ENCODE data around the gene FBXO42.
"Not testable (repeated sequence)": the region's sequence is repeated elsewhere in the genome, so short reads cannot be mapped to it uniquely, and the experiment has no call there.

FBXO42 gene

GRCh38 chr1:16289959-16290358 is 62.3 kb downstream of the FBXO42 start:
- DNase-seq, result no peak
- in situ Hi-C loops (cut with HindIII; ENCODE audit: low pct_ligation_motif_present, low pct_unique_long_range_greater_than_20kb, low sequenced_read_pairs), result no loop called here

- DNase-seq, result no peak
- in situ Hi-C loops (cut with HindIII; ENCODE audit: low pct_ligation_motif_present, low pct_unique_long_range_greater_than_20kb, low sequenced_read_pairs), result no loop called here
Observed at GRCh38 chr1:16286122-16286521, 66.2 kb downstream of the FBXO42 start.

GRCh38 chr1:16281765-16282164 is 70.5 kb downstream of the FBXO42 start:
- in situ Hi-C loops (cut with HindIII; ENCODE audit: low pct_ligation_motif_present, low pct_unique_long_range_greater_than_20kb, low sequenced_read_pairs), result no loop called here
- no peak for DNase-seq

- in situ Hi-C loops (cut with HindIII; ENCODE audit: low pct_ligation_motif_present, low pct_unique_long_range_greater_than_20kb, low sequenced_read_pairs), result no loop called here
- DNase-seq, result no peak
Observed at GRCh38 chr1:16279186-16279585, 73.1 kb downstream of the FBXO42 start.

- in situ Hi-C loops (cut with HindIII; ENCODE audit: low pct_ligation_motif_present, low pct_unique_long_range_greater_than_20kb, low sequenced_read_pairs), result no loop called here
- no peak for DNase-seq
Observed at GRCh38 chr1:16276302-16277030, 75.8 kb downstream of the FBXO42 start.

- in situ Hi-C loops (cut with HindIII; ENCODE audit: low pct_ligation_motif_present, low pct_unique_long_range_greater_than_20kb, low sequenced_read_pairs), result no loop called here
- DNase-seq, result no peak
Observed at GRCh38 chr1:16275591-16275990, 76.7 kb downstream of the FBXO42 start.

- in situ Hi-C loops (cut with HindIII; ENCODE audit: low pct_ligation_motif_present, low pct_unique_long_range_greater_than_20kb, low sequenced_read_pairs), result no loop called here
- DNase-seq, result no peak
Observed at GRCh38 chr1:16267690-16268180, 84.5 kb downstream of the FBXO42 start.

- DNase-seq, result no peak
- in situ Hi-C loops (cut with HindIII; ENCODE audit: low pct_ligation_motif_present, low pct_unique_long_range_greater_than_20kb, low sequenced_read_pairs), result no loop called here
Observed at GRCh38 chr1:16266411-16267118, 85.7 kb downstream of the FBXO42 start.

- in situ Hi-C loops (cut with HindIII; ENCODE audit: low pct_ligation_motif_present, low pct_unique_long_range_greater_than_20kb, low sequenced_read_pairs), result no loop called here
- DNase-seq, result no peak
Observed at GRCh38 chr1:16262067-16262466, 90.2 kb downstream of the FBXO42 start.

- peak; percentile 55 for DNase-seq
- in situ Hi-C loops (cut with HindIII; ENCODE audit: low pct_ligation_motif_present, low pct_unique_long_range_greater_than_20kb, low sequenced_read_pairs), result no loop called here
Observed at GRCh38 chr1:16260814-16261213, 91.5 kb downstream of the FBXO42 start.

GRCh38 chr1:16258591-16259135 is 93.6 kb downstream of the FBXO42 start:
- in situ Hi-C loops (cut with HindIII; ENCODE audit: low pct_ligation_motif_present, low pct_unique_long_range_greater_than_20kb, low sequenced_read_pairs), result no loop called here
- DNase-seq, result no peak

GRCh38 chr1:16257968-16258367 is 94.3 kb downstream of the FBXO42 start:
- in situ Hi-C loops (cut with HindIII; ENCODE audit: low pct_ligation_motif_present, low pct_unique_long_range_greater_than_20kb, low sequenced_read_pairs), result no loop called here
- DNase-seq, result no peak

GRCh38 chr1:16257556-16257955 is 94.7 kb downstream of the FBXO42 start:
- in situ Hi-C loops (cut with HindIII; ENCODE audit: low pct_ligation_motif_present, low pct_unique_long_range_greater_than_20kb, low sequenced_read_pairs); DNase-seq: not testable (repeated sequence)

- in situ Hi-C loops (cut with HindIII; ENCODE audit: low pct_ligation_motif_present, low pct_unique_long_range_greater_than_20kb, low sequenced_read_pairs), result no loop called here
Observed at GRCh38 chr1:16256478-16256877, 95.8 kb downstream of the FBXO42 start.

GRCh38 chr1:16254263-16254928 is 97.9 kb downstream of the FBXO42 start:
- DNase-seq, result no peak

More at GRCh38 chr1:16256478-16256877, 95.8 kb downstream of the FBXO42 start:
- DNase-seq, result no peak

GRCh38 chr1:16253332-16253922 is 98.9 kb downstream of the FBXO42 start:
- in situ Hi-C loops (cut with HindIII; ENCODE audit: low pct_ligation_motif_present, low pct_unique_long_range_greater_than_20kb, low sequenced_read_pairs), result no loop called here
- no peak for DNase-seq

More at GRCh38 chr1:16254263-16254928, 97.9 kb downstream of the FBXO42 start:
- in situ Hi-C loops (cut with HindIII; ENCODE audit: low pct_ligation_motif_present, low pct_unique_long_range_greater_than_20kb, low sequenced_read_pairs), result no loop called here

- DNase-seq, result no peak
- in situ Hi-C loops (cut with HindIII; ENCODE audit: low pct_ligation_motif_present, low pct_unique_long_range_greater_than_20kb, low sequenced_read_pairs), result no loop called here
Observed at GRCh38 chr1:16252912-16253311, 99.4 kb downstream of the FBXO42 start.

- in situ Hi-C loops (cut with HindIII; ENCODE audit: low pct_ligation_motif_present, low pct_unique_long_range_greater_than_20kb, low sequenced_read_pairs), result no loop called here
- DNase-seq, result no peak
Observed at GRCh38 chr1:16251381-16251780, 100.9 kb downstream of the FBXO42 start.
